A673 (cell line): ENCODE measurements around the gene SMCO3.

ENCODE experiments used
- CTCF ChIP-seq: fragments of 300-800, 200-600 bp; sonication (generic); conservative IDR thresholded peaks from 2 replicates; pipeline ENCODE4 v1.5.1; 2017; ENCODE audit warnings: low read depth, mild to moderate bottlenecking, antibody characterized with exemption, low read length, moderate library complexity, mixed read lengths
- EZH2 ChIP-seq: fragments of 200-600 bp; sonication (generic); IDR thresholded peaks from 2 replicates; pipeline ENCODE4 v1.6.1; 2017; ENCODE audit warnings: borderline replicate concordance, low read depth, mild to moderate bottlenecking, mixed read lengths, antibody characterized with exemption, low read length; ENCODE audit not compliant: poor library complexity, severe bottlenecking

GRCh38 chr12:14784471-14784870, 29.5 kb downstream of the SMCO3 start:
- no peak for TF ChIP-seq CTCF
- TF ChIP-seq EZH2: no peak
